ENCODE measurements around the gene SYT5.
"Not testable (repeated sequence)": the region's sequence is repeated elsewhere in the genome, so short reads cannot be mapped to it uniquely, and the experiment has no call there.

SYT5 gene

DNA sequence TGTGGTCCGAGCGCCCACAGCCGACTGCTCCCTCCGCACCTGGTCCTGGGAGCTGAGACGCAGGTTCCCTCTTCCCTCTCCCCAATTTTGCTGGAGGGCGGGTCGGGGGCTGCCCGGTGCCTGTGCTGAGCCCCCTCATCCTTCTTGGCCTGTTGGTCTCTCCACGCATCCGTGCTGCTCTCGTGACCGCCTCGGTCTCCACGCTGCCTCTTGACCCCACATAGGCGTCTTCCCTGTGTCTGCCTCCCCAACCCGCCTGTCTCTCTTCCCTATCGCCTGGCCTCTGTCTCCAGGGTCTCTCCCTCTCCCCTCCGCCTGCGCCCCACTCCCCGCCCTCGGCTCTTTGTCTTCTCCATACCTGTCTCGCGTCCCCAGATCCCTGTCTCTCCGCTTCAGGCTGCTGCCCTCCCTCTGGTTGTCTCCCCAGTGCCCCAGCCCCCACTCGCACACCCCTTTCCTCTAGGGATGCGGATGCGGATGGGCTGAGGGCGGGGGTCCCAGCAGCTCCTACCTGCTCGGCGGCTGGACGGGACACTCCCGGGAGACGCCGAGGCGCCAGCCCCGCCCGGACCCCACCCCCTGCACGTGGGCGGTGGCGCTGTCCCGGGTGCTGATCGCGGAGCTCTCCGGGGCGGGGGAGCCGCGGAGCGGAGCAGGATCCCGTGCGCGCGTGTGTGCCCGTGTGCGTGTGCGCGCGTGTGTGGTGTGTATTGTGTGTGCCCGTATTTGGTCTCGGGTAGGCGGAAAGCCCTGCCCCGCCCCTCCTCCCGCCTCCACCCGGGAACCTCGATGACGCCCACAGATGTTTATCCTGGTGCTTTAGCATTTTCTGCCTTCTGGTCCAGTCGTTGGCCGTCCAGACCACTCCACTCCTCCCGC, at the start of gene SYT5:
SYT5 (minus strand) TSS at position 684 of the 879 bp plus-strand sequence. CDS start 1,248 bp downstream, outside the sequence.
- DNase-seq: peak; percentile 70

DNA sequence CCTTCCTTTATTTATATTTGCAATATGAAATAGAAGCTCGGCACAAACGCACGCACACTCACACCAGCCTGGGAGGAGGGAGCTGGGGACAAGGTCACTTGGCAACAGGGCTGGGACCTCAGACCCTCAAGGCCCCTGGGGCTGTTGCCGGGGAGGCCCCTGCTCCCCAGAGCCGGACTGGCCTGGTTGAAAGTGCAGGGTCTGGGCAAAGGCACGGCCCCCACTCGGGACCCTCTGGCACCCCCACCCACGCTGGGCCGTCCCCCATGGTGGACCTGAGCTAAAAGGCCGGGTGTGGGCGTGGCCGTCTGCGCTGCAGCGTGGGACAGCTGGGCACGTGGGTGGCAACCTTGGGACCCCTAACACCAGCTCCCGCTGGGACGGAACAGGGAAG, 49.7 kb upstream of the SYT5 start:
- no peak for DNase-seq

DNA sequence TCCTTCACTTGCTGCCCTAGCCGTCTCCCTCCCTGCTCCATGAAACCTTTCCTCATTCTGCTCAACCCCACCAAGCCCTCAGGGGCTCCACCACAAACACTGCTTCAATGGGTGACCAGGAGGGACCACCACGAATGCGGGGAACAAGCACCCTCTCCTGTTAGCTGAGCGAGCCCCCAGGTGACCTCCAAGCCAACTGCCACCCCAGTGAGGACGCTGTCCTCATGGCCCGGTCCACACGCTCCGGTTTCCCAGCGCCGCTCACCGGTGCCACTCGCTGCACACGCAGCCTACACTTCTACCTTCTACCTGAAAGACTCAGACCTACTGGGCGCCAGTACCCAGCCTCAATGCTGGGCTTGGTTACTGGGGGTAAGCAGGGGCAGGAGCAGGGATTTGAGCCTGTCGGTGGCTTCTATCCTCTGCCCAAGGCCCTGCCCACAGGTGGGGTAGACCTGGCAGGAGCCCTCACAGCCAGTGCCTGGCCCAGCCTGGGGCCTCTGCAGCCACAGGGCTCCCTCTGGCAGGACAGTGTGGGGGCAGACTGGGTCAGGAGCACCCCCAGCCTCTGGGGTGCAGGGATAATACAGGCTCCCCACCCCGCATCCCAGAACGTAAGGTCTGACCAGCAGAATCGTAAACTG, 49.2 kb upstream of the SYT5 start:
- no peak for DNase-seq

DNA sequence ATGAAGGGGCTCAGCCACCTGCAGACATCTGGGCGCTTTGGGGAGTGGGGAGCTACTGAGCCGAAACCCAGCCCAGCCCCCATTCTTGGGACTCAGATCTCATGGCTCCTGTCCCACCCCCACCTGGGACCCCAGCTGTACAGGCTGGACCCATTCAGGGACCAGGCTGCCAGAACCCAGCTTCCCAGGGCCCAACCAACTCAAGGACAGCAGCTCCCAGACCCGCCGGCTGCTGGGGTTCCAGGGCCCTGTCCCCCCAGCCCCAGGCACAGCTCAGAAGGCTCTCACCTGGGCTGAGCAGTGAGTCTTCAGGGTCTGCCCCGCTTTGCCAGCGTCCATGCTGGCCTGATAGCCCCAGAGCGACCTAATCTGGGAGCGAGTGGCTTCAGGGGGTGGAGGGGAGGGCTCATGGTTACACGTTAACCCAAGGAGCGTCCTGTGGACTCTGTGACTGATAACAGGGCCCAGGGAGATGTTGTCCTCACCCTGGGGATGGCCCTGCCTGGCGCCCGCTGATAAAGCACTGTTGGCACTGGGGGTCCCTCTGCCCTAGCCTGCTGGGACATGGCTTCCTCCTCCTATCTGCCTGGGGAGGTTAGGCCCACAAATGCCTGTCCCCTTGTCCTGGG, 48.4 kb upstream of the SYT5 start, which contains the start of gene TMEM86B:
TMEM86B (minus strand) TSS at position 361 of the 629 bp plus-strand sequence; CDS start at position 339, 22 bp downstream.
- no peak for DNase-seq

DNA sequence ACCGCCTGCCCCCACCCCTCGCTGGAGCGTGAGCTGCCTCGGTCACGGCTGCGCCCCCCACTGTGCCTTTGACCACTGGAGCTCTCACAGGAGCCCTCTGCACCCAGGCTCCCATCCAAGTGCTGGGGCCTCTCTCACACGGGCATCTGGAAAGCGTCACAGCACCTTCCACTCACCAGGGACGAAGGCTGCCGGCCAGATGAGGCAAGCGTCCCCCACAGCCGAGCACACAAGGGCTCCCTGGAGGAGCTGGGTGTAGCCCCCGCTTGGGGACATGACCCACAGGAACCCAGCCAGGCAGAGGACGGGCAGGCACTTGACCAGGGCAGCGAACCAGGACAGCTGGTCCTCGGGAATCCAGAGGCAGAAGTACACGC, 47.9 kb upstream of the SYT5 start:
- no peak for DNase-seq

DNA sequence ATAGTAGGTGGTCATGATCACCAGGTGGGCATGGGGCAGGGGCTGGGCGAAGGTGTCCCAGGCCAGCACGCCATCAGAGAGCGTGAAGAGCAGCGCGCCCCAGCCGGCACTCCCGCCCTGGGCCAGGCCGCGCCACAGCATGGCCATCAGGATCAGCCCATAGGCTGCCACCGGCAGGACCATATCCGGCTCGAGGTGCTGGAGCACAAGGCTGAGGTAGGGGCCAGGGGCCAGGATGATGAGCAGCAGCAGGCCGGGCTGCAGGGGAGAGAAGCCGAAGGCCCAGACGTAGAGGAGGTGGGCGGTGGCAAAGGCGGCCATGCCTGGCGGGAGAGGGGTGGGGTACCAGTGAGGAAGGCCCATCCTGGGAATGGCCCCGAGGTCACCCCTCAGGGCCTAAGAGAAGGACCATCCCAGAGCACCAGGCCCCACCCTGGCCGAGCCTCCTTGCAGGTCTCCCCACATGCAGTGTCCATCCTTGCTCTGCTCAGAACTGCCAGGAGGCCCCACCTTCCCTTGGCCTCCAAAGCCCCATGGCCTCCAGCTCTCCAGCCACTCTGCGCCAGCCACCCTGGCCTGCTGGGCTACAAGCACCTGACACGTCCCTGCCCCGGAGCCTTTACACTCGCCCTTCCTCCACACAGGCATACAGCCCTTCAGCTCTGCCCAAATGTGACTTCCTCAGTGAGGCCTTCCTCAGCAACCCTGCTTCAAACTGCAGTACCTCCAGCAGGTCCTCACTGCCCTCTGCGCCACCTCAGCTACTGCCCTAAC, 47.3 kb upstream of the SYT5 start:
- DNase-seq: no peak

DNA sequence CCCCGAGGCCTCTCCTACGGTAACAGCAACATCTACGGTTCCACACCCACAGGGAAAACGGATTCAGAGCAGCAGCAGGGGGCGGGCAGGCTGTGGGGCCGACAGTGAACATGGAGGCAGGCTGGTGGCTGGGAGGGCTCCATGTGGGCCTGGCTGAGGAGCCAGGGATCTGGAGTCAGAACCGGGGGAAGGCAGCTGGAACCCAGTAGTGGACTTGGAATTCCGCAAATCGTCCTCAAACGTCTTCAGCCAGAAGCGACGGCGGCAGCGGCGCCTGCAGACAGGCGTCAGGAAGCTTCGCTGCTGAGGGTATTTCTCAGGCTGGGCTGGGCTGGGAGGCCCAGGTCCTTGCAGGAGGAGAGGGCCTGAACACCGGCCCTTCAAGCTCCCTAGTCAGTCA, 46.7 kb upstream of the SYT5 start:
- DNase-seq: no peak

DNA sequence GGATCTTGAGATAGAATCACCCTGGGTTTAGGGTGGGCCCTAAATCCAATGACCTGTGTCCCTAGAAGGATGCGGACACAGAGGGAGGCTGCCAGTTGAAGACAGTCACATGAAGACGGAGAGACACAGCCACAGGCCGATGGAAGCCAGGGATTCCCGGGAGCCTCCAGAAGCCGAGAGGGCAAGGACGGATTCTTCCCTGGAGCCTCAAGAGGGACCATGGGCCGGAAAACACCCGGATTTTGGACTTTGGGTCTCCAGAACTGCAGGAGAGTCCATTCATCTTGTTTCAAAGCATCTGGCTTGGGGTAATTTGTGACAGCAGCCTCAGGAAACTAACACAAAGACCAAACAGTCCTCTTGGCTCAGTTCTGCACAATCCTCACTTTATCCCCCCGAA, 46.2 kb upstream of the SYT5 start:
- no peak for DNase-seq

DNA sequence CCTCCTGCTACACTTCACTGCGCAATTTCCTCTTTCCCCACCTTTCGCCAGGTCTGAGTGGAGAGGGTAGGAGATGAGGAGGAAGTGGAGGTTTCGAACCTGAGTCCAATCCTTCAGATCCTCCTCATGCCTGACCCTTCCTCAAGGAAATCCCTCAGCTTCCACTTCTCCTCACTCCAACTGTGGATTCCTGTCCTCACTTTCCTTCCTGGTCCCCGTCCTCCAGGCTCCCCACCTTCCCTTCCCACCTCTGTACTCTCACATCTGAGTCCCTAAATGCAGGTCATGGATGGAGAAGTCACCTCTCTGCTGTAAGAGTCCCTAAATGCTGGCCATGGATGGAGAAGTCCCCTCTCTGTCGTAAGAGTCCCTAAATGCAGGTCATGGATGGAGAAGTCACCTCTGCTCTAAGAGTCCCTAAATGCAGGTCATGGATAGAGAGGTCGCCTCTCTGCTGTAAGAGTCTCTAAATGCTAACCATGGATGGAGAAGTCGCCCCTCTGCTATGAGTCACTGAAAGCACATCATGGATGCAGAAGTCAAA, 45.4 kb upstream of the SYT5 start:
- no peak for DNase-seq

DNA sequence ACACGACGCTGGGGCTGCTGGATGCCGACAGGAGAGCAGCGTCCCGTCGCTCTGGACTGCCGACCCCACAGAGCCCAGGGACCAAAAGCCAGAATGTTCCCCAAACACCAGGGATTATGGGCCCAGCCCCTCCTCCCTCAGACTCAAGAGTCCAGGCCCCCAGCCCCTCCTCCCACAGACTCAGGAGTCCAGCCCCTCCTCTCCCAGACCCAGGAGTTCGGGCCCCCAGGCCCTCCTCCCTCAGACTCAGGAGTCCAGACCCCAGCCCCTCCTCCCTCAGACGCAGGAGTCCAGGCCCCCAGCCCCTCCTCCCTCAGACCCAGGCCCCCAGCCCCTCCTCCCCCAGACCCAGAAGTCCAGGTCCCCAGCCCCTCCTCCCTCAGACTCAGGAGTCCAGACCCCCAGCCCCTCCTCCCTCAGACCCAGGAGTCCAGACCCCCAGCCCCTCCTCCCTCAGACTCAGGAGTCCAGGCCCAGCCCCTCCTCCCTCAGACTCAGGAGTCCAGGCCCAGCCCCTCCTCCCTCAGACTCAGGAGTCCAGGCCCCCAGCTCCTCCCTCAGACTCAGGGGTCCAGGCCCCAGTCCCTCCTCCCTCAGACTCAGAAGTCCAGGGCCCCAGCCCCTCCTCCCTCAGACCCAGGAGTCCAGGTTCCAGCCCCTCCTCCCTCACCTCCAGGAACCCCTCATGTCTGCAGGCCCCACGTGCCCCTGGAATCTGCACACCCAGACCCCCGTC, 44.8 kb upstream of the SYT5 start:
- not testable (repeated sequence) for DNase-seq

DNA sequence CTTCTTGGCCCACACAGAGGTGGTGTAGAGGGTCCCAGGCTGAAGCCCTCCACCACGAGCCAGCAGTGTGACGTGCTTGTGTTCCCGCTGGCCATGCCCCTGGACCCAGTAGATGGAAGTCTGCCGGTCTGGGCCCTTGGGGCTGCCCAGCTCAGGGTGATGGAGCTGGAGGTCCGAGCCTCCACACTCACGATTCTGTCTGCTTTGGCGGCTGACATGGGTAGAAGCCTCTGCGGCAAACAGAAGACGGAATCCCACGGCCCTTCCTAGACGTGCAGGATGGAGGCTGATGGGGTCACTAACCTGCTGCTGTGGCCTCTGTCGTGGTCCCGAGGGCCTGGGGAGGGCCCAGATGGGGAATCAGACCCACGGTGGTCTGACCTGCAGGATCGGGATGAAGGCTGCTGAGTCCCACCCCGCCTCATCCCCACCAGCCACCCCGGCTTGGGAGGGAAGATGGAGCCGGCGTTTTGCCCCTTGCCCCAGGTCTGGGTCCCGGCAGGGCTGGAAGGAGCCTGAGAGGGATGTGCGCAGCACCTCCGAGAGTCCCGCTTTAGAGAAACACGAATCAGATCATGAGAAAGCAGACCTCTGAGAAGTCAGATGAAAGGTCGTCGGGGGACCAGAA, 44.1 kb upstream of the SYT5 start:
- no peak for DNase-seq

DNA sequence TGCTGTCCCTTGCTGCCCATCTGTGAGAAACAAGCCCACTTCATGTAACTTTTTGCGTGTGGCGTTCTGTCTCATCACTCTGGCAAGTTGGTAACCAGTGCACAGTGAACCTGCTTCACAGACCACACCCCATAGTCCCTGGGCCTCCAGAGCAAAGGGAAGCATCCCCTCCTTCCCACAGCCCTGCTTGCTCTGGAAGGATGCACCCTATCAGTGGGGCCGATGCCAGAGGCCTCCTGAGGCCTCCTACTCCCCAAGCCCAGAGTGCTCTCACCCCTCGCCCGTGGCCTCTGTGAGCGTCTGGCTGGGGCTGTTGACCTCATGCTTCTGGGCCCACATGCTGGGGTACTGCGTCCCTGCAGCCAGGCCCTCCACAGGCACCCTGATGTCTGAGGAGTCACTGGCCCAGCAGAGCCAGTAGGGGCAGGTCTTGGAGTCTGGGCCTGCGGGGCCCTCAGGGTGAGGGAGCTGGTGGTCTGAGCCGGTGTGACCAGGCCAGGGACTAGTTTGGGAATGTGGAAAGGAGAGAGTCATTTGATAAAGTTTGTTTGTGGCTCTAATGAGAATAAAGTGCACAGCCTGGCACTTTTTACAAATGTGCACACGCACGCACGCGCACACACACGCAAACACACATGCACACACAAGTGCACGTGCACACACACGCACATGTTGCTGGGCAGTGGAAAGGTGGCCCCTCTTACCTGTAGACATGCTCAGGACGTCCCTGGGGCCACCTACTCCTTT, 43.4 kb upstream of the SYT5 start:
- no peak for DNase-seq

DNA sequence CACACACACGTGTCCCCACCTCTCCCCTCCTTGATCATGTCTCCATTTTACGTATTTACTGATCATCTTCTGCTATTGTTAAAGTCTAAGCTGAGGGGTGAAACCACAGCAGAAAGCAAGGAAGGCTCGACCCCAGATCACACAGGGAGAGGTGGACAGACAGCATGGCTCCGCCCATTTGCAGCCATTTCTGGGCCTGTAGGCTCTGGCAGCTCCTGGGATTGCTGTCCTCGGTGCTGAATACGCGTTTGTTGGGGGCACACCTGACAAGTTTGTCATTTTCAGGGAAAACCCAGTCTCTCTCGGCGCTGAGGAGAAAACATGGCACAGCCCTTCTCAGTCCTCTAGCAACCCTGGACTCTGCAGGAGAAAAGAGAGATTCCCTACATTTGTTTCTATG, 40.4 kb upstream of the SYT5 start:
- DNase-seq: no peak

DNA sequence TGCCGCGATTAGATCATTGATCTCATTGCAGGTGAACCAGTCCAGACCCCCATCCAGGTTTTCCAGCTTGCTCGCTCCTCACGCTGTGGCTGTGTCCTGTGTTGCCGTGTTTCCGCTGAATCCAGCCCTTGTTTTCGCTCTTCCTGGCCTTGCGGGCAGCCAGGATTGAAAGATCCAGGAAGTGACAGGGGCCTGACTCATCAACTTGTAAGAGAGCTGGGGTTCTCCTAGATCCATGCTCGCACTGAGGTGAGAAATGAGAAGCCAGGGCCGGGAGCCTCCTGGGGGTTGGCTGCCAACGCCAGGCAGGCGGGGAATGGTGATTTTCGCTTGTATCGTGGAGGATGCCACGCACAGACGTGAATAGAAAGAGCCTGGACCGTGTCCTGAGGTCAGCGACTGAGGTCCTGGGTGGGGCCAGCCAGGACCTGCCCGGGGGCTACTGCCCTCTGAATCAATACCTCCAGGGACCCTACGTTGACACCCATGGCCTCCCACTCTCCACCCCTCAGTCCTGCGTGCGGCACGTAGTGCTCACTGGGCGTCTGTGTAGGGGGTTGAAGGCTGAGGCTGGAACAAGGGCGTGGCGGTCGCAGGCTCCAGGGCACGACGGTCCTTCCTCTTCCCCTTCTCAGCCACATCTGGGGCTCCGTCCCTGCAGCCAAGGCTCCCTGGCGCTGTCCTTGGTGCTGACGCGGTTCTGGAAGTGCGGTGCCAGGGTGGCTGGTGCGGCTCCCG, 36.5 kb upstream of the SYT5 start:
- DNase-seq: peak; percentile 61

DNA sequence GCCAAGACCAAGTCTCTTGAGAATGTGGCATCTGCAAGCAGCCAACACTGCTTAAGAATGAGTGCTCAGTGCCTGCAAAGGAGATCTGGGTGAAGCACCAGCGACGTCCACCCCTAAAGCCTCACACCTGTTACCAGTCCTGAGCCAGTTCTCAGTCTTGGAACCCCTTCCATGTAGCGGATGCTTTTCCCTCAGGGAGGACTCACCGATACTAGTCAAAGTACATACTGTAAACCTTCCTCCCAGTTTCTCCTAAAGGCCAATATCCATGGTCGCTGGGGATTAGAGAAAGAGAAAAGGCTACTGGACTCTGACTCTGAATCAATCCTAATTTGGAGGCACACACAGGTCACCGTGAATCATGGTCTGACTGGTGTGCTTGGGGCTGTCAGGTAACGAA, 33.5 kb upstream of the SYT5 start:
- no peak for DNase-seq

DNA sequence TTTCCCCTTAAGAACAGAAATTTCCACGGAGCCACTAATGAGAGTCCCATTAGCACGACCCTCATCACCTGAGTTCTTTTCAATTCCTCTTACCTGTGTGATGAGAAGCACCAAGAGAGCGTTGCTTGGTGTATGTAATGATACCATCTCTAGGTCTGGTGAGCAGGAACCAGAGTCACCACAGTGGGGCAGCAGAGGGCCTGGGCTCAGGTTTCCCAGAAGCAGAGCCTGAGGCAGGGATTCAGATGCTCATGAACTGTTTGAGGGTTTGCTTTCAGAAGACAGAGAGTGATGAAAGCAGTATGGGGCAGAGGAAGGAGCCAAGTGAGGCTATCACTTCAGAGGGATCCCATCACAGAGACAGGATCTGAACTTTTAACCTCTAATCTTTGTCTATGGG, 32.4 kb upstream of the SYT5 start:
- DNase-seq: peak; percentile 55

DNA sequence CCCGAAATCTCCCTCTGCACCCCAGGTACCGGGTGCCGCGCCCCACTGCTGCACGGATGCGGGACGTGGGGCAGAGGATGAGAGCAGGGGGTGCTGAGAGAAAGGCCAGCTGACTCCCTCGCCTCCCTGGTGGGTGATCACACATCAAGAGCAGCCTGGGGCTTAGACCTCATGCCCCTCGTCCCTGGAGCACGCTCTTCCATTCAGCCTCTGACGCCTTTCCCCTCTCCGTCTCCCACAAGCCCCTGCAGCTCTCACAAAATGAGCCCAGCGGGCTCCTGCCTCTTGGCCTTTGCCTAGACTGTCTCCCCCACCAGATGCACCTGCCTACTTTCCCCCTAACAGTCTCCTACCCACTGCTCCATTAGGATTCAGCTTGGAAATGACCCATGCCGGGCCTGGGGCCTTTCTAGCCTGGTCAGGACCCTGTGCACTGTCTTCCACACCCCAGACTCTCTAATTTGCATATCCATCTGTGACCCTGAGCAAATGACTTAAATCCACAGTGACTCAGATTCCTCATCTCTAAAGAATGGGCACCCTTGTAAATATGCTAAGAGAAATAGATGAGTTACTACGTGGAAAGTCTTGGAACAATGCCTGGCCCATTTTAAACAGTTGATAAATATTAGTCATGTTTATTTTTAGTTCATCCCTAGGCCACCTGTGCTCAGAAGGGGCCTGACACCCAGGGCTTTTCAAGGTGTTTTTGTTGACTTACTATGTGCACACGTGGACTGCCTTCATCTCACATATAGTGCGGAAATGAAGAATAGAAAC, 29.8 kb upstream of the SYT5 start:
- no peak for DNase-seq

DNA sequence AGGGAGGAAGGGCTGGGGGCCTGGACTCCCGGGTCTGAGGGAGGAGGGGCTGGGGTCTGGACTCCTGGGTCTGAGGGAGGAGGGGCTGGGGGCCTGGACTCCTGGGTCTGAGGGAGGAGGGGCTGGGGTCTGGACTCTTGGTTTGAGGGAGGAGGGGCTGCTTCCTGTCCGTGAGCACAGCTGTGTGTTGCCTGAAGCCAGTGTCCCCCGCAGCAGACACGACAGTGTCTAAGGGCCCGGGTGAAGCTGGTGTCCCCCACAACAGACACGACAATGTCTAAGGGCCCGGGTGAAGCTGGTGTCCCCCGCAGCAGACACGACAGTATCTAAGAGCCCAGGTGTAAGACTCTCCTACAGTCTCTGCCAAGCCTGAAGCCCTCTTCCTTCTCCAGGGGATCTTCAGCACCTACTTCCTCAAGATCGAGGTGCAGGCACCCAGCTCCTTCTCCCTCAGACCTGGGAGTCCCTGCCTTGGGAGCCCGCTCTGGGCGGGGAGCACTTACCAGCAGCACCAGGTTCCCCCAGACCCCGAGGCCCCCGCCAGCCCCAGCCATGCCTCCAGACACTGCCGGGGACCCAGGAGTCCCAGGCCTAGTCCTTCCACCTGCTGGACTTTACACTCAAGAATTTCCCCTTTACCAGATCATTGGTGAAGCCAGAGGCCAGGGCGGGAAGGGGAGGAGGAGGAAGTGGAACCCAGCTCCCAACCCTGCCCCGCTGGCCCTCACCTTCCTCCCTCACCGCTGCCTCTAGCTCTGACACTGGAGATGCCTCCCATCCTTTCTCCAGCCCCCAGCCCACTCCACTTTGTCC, 29.0 kb upstream of the SYT5 start, which contains the start of gene PTPRH:
PTPRH (minus strand) TSS at position 622 of the 813 bp plus-strand sequence; CDS start at position 554, 68 bp downstream.
- DNase-seq: no peak

Measured in CD4-positive, alpha-beta T cell treated with Interleukin-17A for 4 hours (primary cell).